ENCODE measurements around the gene FOXK2. TPM values are rescaled to one million over a fixed set of nuclear protein-coding genes. Genes with fewer than 3 reads are reported as not detected.
A peak's percentile ranks its signal among the peaks of the same experiment; 100 is the strongest.

Gene FOXK2
- total RNA-seq, 1 experiment from 2014 or later, result 72.0 TPM

GRCh38 chr17:82647593-82648164 lies 128.1 kb downstream of the FOXK2 start:
- Mint-ChIP-seq H3K9me3 (no peaks in the 10 kb centered on the region), H3K27me3 (ENCODE audit: low read depth) (peaks cover 8% of the 10 kb centered on the region), H3K4me1 (peaks cover 7 to 23% of the 10 kb centered on the region in 2 experiments), H3K27ac (peak overlapping the region; percentile 28 to 91 (median 73); a peak in 5 of 7 replicates), H3K36me3 (ENCODE audit: insufficient read depth in 1 of 3, low read depth in 3 of 3) (peaks cover 5 to 19% (median 16%) of the 10 kb centered on the region in 3 experiments; a peak in 5 of 7 replicates), H3K4me3 (peak overlapping the region; percentile 83 to 90)
- H2AFZ ChIP-seq (ENCODE audit: low read length), result no peak overlapping the region
- WGBS (ENCODE audit: extremely low coverage, insufficient read length, low lambda C conversion rate), result no CpG with 5 or more reads among the region's 54 CpGs
- H2BK12ac ChIP-seq (ENCODE audit: insufficient read length, low read depth, low read length), result no peak overlapping the region
- H2BK20ac ChIP-seq (ENCODE audit: low read depth, low read length, poor library complexity, severe bottlenecking), result no peak overlapping the region
- TF ChIP-seq CTCF (conservative IDR thresholded peaks at IDR 0.05), result no peak
- no peak overlapping the region for H3K56ac ChIP-seq (ENCODE audit: insufficient read length, low read depth, low read length)
- H3K4me1 ChIP-seq (ENCODE audit: insufficient read depth, low read length), result no peaks in the 10 kb centered on the region; the same call in 1 of the 2 replicates
- H4K91ac ChIP-seq (ENCODE audit: insufficient read length, low read depth, low read length), result no peak overlapping the region
- H3K79me2 ChIP-seq (ENCODE audit: insufficient read depth, low read length), result peaks cover 27% of the 10 kb centered on the region; the same call in 1 of the 2 replicates
- no peak overlapping the region for H2BK15ac ChIP-seq (ENCODE audit: low read depth, low read length)
- H3K79me1 ChIP-seq (ENCODE audit: insufficient read depth, low read depth, low read length, poor library complexity, severe bottlenecking), result peaks cover 13% of the 10 kb centered on the region
- no peak overlapping the region for H4K5ac ChIP-seq (ENCODE audit: insufficient read length, low read depth, low read length)
- no peak overlapping the region for H3K18ac ChIP-seq (ENCODE audit: insufficient read length, low read depth, low read length)
- H4K8ac ChIP-seq (replicated peaks; ENCODE audit: insufficient read length, low read depth, low read length), result no peak overlapping the region
- no peak overlapping the region for H2AK5ac ChIP-seq (ENCODE audit: insufficient read length, low read length)
- no peak for DNase-seq
- no peaks in the 10 kb centered on the region for H4K20me1 ChIP-seq (ENCODE audit: control insufficient read depth, insufficient read depth, insufficient read length)
- H2BK5ac ChIP-seq (ENCODE audit: insufficient read length, low read length), result no peak overlapping the region
- no peaks in the 10 kb centered on the region for H3K9me3 ChIP-seq (ENCODE audit: control insufficient read depth, low read depth, low read length)
- peak overlapping the region; percentile 55; the same call in 1 of the 2 replicates for H3K14ac ChIP-seq (ENCODE audit: insufficient read depth, low read length)
- H3K23ac ChIP-seq (ENCODE audit: insufficient read length, low read depth, low read length), result no peak overlapping the region
- H3K23me2 ChIP-seq (ENCODE audit: insufficient read length, low read depth, low read length, poor library complexity, severe bottlenecking), result peaks cover 8% of the 10 kb centered on the region
- no peak overlapping the region for H3T11ph ChIP-seq (ENCODE audit: low read length)
- no peak overlapping the region for H3K4ac ChIP-seq (ENCODE audit: low read depth, low read length)
- H3K27me3 ChIP-seq (ENCODE audit: insufficient read depth, low read length), result no peaks in the 10 kb centered on the region
- no peak overlapping the region for H3K27ac ChIP-seq (ENCODE audit: insufficient read length, low read depth, low read length)
- peak overlapping the region; percentile 92 for H3K4me2 ChIP-seq (ENCODE audit: insufficient read depth, insufficient read length, low read length)
- peak overlapping the region; percentile 57 for H3K9ac ChIP-seq (ENCODE audit: extremely low read depth, insufficient read length, low read length)
- no peak overlapping the region for H2BK120ac ChIP-seq (ENCODE audit: low read depth, low read length, poor library complexity, severe bottlenecking)

Data from H9 (cell line).